Calu3 (cell line): ENCODE data around the gene PTBP1. TPM values are rescaled to one million over a fixed set of nuclear protein-coding genes. Genes with fewer than 3 reads are reported as not detected.

Experiments used
- BruUV-seq: library from RNA; stranded (reverse); fragments of 400-500 nt; replicated peaks from 2 replicates; lab custom pipeline; 2021; lab: Mats Ljungman, UMichigan
- CTCF ChIA-PET: fragments of 300-600 bp; sonication (Branson Sonifier 250); formaldehyde crosslinking; loops from one replicate; lab custom pipeline; 2022; ENCODE audit warnings: antibody characterized with exemption; lab: Charles Lee
- DNase-seq: peaks from one replicate; pipeline ENCODE4 v3.0.0; 2022
- H3K27ac Mint-ChIP-seq: one replicate; pipeline ENCODE4 v1.8.0; 2022; ENCODE audit warnings: mixed read lengths; ENCODE audit not compliant: unreplicated experiment
- H3K27me3 Mint-ChIP-seq: one replicate; pipeline ENCODE4 v1.8.0; 2022; ENCODE audit warnings: mixed read lengths; ENCODE audit not compliant: unreplicated experiment
- H3K36me3 Mint-ChIP-seq: one replicate; pipeline ENCODE4 v1.8.0; 2022; ENCODE audit warnings: mild to moderate bottlenecking, moderate library complexity, mixed read lengths; ENCODE audit not compliant: insufficient read depth, unreplicated experiment
- H3K4me1 Mint-ChIP-seq: one replicate; pipeline ENCODE4 v1.8.0; 2022; ENCODE audit warnings: mild to moderate bottlenecking, low read depth, mixed read lengths; ENCODE audit not compliant: unreplicated experiment
- H3K4me3 Mint-ChIP-seq: one replicate; pipeline ENCODE4 v1.8.0; 2022; ENCODE audit warnings: mild to moderate bottlenecking, low read depth, moderate library complexity, mixed read lengths; ENCODE audit not compliant: unreplicated experiment
- H3K9me3 Mint-ChIP-seq: one replicate; pipeline ENCODE4 v1.8.0; 2022; ENCODE audit warnings: low read depth, mixed read lengths; ENCODE audit not compliant: unreplicated experiment
- CTCF ChIP-seq: fragments of 200-600 bp; IDR thresholded peaks from one replicate; pipeline ENCODE4 v1.8.0; 2022; ENCODE audit warnings: antibody characterized with exemption; ENCODE audit not compliant: unreplicated experiment
- intact Hi-C: fragments of 100-400 bp; cut with micrococcal nuclease; formaldehyde crosslinking; loops from one replicate; pipeline ENCODE4 v1.10.0; 2022; ENCODE audit not compliant: unreplicated experiment
- total RNA-seq: library from RNA; stranded (reverse); gene quantifications from 2 replicates; pipeline ENCODE4 v1.2.3, GENCODE V29; 2022

The PTBP1 gene
- total RNA-seq, 1 experiment from 2014 or later, result 409 TPM

- no peak overlapping the region for H3K27ac Mint-ChIP-seq
- H3K9me3 Mint-ChIP-seq, result no peaks in the 10 kb centered on the region
- peaks cover 83% of the 10 kb centered on the region for H3K36me3 Mint-ChIP-seq
- H3K27me3 Mint-ChIP-seq, result no peaks in the 10 kb centered on the region
- no peak for TF ChIP-seq CTCF
- intact Hi-C loops, result no loop called here
- no peak overlapping the region for H3K4me3 Mint-ChIP-seq
- no peaks in the 10 kb centered on the region for H3K4me1 Mint-ChIP-seq
- DNase-seq, result no peak
- CTCF ChIA-PET, result no interaction called here
- no TSS peak for BruUV-seq
Observed at GRCh38 chr19:756236-756635, 41.0 kb upstream of the PTBP1 start.

GRCh38 chr19:756821-757688 lies 40.2 kb upstream of the PTBP1 start:
- TF ChIP-seq CTCF, result no peak
- no peak for DNase-seq
- H3K9me3 Mint-ChIP-seq, result no peaks in the 10 kb centered on the region
- BruUV-seq, result no TSS peak
- no peaks in the 10 kb centered on the region for H3K4me1 Mint-ChIP-seq
- no peak overlapping the region for H3K4me3 Mint-ChIP-seq
- no peaks in the 10 kb centered on the region for H3K27me3 Mint-ChIP-seq
- no peak overlapping the region for H3K27ac Mint-ChIP-seq
- CTCF ChIA-PET, result interaction anchor here (0.5 kb wide), 1 partner anchor 496 kb away, joined by 3 read pairs; no protein-coding TSS in a partner anchor
- peaks cover 78% of the 10 kb centered on the region for H3K36me3 Mint-ChIP-seq
- intact Hi-C loops, result no loop called here

- no peak for DNase-seq
- Mint-ChIP-seq H3K4me3 (no peak overlapping the region), H3K36me3 (peaks cover 72% of the 10 kb centered on the region), H3K27me3 (no peaks in the 10 kb centered on the region), H3K27ac (no peak overlapping the region), H3K4me1 (no peaks in the 10 kb centered on the region), H3K9me3 (no peaks in the 10 kb centered on the region)
- CTCF ChIA-PET, result interaction anchor here (0.5 kb wide), 1 partner anchor 495 kb away, joined by 3 read pairs; no protein-coding TSS in a partner anchor
- no peak for TF ChIP-seq CTCF
- intact Hi-C loops, result no loop called here
- no TSS peak for BruUV-seq
Observed at GRCh38 chr19:757811-758668, 39.2 kb upstream of the PTBP1 start.

GRCh38 chr19:763181-763580 lies 34.1 kb upstream of the PTBP1 start:
- CTCF ChIA-PET, result no interaction called here
- no TSS peak for BruUV-seq
- TF ChIP-seq CTCF, result no peak
- Mint-ChIP-seq H3K9me3 (no peaks in the 10 kb centered on the region), H3K27me3 (no peaks in the 10 kb centered on the region), H3K4me1 (no peaks in the 10 kb centered on the region), H3K4me3 (no peak overlapping the region), H3K36me3 (peaks cover 47% of the 10 kb centered on the region), H3K27ac (no peak overlapping the region)
- DNase-seq, result no peak
- intact Hi-C loops, result no loop called here
